CD4-positive, alpha-beta T cell treated with Interleukin-21 for 1 hour (primary cell): ENCODE results near the gene RPL41.
"Not testable (repeated sequence)": the region's sequence is repeated elsewhere in the genome, so short reads cannot be mapped to it uniquely, and the experiment has no call there.

Experiments used
- DNase-seq: peaks from one replicate; pipeline ENCODE4 v3.0.0-alpha.2; 2020

Gene RPL41

DNA sequence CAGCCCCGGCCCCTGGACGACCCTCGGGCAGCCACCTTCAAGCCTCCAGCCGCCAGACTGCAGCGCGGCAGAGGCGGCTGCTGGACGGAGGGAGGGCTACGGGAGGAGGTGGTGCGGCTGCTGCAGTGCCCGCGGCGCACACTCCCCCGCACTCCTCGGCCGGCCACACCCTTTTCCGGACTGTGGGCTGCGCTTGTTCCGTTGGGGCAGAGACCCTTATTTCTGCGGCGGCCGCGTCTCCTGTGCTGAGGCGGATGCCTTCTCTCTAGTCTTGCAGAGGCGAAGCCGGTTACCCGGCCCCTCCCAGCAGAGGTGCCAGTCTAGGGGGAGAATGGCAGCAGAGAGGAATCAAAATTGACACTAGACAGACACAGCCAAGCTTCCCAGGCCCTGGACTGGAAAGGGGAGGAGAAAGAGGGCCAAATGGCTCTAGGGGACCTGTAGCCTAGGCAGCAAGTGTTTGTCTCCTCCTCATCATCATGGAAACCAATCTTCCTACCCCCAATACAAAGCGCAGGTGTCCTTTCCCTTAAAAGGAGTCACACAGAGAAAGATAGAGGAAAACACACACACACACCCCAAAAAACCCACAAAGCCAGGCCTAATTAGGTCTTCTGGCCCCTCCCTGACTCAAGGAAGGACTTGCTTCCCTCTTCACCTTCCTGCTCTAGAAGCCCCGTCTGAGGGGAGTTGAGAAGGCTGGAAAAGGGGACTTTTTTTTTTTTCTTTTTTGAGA lies 12.9 kb downstream of the RPL41 start:
- peak; percentile 85 for DNase-seq

DNA sequence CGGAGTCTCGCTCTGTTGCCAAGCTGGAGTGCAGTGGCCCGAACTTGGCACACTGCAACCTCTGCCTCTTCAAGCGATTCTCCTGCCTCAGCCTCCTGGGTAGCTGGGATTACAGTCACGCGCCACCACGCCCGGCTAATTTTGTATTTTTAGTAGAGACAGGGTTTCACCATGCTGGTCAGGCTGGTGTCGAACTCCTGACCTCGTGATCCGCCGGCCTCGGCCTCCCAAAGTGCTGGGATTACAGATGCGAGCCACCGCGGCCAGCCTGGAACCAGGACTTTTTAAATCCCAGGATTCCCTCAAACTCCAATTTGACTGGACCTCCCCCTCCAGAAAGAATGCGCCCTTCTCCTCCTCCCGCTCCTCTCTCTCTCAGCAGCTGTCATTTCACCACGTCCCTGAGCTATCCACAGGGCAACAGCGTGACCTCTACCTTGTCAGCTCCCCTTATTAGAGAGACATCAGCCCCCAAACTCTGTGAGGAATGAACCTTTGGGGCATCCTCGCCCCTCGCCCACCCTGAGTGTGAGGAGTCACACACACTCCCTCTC lies 13.6 kb downstream of the RPL41 start:
- no peak for DNase-seq

DNA sequence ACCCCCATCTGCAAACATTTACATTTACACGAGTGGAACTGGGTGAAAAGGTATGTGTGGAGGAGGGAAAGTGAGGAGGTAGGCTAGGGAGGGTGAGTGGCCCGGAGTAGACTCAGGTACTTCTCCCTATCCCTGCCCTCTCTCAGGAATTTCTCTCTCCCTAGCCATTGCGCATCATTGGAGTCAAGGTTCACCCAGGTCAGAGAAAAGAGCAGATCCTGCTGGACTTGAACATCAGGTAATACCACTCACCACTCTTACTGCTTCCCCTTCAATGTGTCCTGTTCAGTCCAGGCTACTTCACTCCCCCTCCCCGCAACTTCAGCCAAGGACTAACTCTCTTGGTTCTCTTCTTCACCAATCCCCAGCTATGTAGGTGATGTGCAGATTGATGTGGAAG lies 14.4 kb downstream of the RPL41 start:
- no peak for DNase-seq

DNA sequence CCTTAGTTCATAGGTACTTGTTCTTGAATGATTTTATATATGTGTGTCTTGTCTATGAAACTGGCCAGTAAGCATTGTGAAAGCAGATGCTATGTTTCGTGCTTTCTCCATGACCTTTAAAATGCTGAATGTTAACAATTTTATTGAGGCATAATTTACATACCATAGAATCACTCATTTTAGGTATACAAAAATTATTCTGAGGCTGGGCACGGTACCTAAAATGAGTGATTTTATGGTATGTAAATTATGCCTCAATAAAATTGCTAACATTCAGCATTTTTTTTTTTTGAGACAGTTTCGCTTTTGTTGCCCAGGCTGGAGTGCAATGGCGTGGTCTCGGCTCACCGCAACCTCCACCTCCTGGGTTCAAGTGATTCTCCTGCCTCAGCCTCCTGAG lies 18.5 kb downstream of the RPL41 start:
- no peak for DNase-seq

DNA sequence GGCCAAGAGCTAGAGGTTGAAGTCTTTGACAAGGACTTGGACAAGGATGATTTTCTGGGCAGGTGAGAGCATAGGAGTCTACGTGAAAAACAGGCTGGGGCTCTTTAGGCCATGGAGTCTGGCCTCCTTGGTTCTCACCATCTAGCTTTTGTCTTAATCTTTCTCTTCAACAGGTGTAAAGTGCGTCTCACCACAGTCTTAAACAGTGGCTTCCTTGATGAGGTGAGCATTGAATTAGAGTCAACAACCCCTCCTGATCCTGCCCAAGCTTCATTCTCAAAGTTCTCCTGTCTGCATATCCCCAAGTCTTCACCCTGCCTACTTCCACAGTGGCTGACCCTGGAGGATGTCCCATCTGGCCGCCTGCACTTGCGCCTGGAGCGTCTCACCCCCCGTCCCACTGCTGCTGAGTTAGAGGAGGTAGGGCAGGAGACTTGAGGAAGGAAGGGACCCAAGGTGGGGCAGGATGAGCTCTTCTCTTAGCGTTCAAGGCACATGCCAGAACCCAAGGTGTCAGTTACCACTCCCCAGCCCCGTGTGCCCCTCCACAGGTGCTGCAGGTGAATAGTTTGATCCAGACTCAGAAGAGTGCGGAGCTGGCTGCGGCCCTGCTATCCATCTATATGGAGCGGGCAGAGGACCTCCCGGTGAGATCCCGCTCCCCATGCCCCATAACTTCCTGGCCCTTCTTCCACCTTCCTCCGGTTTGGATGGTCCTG lies 21.6 kb downstream of the RPL41 start:
- DNase-seq: no peak

DNA sequence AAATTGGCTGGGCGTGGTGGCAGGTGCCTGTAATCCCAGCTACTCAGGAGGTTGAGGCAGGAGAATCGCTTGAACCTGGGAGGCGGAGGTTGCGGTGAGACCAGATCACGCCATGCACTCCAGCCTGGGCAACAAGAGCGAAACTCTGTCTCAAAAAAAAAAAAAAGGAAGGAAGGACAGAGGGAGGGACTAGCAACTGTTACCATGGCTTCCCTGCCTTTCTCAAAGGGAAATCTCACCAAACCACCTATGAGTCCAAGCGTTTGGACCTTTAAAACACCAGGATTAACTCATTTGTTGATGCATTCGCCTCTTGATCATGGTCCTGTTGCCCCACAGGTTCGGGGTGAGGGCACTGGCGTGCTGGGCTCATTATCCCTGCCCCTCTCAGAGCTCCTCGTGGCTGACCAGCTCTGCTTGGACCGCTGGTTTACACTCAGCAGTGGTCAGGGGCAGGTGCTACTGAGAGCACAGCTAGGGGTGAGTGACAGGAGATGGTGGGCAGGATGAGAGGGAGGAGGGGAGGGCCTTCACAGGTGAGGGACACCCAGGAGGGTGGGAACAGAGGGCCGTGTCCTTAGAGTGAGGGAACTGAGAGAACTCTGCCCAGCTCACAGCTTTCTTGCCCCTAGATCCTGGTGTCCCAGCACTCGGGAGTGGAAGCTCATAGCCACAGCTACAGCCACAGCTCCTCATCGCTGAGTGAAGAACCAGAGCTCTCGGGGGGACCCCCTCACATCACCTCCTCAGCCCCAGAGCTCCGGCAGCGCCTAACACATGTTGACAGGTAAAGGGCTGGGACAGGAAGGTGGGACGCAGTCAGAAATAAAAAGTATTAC lies 25.7 kb downstream of the RPL41 start:
- DNase-seq: no peak

DNA sequence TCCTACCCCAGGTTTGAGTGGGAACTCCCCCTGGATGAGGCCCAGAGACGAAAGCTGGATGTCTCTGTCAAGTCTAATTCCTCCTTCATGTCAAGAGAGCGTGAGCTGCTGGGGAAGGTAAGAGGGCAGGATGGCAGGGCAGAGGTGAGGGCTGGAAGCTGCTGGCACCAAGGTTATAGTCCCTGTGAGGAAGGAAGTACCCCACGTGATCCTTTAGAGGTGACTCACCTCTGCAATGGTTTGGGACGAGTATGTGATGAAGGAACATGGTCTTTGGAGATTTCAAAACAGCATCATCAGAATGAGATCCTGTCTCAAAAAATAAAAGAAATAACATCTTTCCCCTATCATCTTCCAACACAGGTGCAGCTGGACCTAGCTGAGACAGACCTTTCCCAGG lies 26.8 kb downstream of the RPL41 start:
- DNase-seq: no peak

DNA sequence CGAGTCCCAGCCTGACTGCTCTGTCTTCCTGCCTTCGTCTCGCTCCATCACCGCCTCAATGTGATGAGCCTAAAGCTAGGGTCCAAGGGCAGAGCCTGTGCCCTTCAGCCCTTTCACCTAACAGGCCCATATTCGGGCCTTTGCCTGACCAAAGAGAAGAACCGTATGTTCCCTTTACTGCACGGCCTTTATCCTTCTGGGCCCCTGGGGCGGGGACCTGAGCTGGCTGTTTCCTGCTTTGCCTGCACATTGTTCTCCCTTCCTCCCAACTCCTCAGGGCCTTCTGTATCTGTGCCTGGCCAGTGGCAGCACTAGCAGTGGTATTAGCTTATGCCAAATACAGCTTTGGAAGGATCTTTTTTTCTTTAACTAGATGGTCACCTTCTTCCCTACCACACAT lies 27.4 kb downstream of the RPL41 start:
- DNase-seq: no peak

DNA sequence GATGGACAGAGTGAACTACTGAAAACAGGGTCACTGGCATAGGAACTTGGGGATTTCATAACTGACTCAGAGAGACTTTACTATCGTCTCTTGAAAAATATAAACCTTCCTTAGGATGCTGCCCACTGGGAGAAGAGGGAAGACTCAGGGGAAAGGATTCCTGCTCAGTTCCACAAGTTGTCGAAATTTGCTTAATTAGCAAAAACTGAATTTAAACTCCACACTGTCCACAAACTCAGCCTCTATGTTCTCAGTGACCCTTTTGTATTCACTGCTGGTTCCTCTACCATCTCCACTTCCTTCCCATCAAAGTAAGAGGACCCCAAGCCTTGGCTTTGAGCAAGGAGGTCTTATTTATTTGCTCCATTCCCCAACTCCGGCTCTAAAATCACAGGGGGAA lies 28.8 kb downstream of the RPL41 start:
- no peak for DNase-seq

DNA sequence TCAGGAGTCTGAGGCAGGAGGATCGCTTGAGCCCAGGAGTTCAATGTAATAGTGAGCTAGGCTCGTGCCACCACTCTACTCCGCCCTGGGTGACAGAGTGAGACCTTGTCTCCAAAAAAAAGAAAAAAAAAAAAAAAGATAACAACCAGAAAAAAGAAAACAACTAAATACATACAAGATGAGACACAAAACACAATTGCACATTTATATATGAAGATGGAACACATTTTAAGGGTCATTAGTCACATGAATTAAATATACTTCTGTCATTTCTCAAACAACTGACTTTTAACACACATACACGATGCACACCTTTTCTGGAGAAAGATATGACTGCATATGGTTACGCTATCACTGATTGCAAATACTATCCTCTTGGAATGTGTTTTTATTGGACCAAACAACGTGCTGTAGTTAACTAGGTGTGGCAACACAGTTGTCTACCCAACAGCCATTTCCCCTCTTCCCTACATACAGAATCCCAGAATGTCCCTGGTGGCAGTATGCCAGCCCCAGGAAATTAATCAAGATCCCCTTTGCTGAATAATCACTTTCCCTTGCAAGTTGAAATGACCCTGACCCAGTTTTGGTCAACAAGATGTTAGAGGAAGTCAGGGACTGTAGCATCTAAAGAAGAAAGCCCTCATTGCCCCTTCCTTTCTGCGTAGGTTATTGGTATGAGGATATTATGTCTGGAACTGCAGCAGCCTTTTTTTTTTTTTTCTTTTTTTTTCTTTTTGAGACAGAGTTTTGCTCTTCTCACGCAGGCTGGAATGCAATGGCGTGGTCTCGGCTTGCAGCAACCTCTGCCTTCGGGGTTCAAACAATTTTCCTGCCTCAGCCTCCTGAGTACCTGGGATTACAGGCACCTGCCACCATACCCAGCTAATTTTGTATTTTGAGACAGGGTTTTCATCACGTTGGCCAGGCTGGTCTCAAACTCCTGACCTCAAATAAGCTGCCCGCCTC lies 30.3 kb downstream of the RPL41 start:
- no peak for DNase-seq

DNA sequence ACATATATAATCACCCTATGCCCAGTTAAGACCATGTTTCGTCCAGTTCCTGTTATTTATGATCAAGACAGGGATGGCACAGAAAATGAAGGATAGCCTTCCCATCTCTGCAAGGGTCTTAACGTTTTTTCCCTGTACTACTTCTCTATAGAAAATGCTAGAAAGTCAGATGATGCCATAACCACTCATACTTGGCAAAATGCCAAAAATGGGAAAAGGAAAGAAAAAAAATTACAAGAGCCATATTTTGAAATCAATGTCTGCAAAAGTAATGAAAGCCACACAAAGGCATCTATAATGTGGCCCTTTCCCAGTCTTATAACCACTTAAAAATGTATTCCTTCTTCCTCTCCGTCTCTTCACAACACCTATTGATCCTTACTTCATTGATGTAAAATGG lies 34.1 kb downstream of the RPL41 start:
- DNase-seq: peak; percentile 31

DNA sequence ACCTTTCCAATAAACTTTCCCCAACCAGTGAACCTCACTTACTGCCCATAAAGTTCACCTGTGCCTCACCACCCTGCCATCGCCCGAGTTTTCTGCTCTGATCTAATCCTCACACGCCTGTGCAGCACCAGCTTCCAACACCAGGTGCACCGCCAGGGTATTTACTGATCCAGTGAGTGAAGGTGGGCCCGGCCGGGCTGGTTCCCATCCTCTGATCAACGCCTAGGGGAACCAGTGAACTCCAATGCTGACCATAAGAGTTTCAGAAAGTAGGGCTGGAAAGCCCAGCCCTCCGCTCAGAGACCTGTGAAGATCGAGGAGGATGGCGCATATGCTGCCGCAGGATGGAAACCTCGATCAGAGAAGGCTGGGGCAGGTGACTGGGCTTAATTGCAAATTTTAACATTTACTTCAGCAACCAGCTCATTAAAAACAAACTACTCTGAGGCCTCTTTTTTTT lies 35.3 kb downstream of the RPL41 start:
- peak; percentile 71 for DNase-seq

DNA sequence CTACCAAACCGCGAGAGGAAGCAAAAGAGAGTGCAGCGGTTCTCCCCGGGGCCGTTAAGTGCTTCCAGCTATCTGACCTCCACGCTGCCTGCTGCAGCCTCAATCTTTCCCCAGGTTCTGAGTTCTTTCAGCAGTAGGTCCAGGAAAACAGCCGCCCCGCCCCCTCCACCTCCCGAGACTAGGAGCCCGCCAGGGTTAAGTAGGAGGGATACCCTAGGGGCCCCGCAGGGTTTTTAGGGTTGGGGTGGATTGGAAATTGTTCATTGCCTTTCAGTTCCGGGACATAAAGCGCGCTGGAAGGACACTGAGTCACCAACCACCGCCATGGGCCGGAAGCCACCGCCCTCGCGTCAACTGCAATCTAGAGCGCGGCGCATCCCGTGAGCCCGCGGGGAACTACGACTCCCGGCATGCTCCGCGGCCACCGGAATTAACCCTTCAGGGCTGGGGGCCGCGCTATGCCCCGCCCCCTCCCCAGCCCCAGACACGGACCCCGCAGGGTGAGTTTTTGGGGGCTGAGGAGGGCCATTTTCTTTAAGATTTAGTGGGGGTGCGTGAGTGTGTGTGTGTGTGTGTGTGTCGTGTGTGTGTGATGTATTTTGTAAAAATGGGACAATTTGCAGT lies 35.8 kb downstream of the RPL41 start, which contains the start of gene MYL6B:
TSS of gene MYL6B (plus strand) at position 456 of the 624 bp plus-strand sequence. CDS start 1,332 bp downstream, outside the sequence.
- peak; percentile 90 for DNase-seq

DNA sequence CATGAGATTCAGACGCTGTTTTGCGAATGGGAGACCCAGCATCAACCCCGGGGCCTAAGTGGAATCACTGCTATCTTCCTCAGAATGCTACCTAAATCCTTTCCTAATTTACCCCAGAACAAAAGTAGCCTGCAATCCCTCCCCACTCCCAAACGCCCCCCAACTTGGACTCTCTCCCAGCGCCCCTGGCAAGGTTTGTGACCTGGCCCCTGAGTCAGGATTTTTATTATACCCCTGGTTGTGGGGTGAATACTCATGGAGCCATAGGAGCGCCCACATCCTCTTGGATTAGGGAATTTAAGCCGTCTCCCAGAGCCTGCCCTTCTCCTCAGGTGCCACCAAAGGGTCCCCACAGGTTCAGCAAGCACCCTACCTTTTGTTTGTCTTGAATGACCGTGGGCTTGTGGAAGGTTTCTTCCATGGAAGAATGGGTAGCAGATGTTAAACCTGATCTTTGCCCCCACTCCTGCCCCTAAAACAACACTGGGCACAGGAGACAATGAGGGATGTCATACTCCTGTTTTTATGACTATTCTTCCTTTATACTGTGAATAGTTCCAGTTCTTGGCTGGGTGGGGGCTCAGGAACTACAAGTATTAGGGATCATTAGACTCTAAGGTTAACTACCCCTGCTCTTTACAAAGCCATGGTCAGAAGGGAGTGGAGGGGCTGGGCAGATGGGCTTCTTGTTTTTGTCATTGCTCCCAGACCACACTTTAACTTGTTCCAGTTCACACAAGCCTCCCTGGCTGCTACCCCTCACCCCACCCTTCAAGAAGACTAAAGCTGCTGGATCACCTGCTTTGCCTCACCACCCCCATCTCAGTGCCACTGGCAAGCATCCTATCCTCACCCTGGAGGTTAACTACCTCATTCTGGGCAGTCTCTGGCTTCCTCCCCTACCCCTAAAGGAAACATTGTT lies 36.6 kb downstream of the RPL41 start:
- DNase-seq: no peak

DNA sequence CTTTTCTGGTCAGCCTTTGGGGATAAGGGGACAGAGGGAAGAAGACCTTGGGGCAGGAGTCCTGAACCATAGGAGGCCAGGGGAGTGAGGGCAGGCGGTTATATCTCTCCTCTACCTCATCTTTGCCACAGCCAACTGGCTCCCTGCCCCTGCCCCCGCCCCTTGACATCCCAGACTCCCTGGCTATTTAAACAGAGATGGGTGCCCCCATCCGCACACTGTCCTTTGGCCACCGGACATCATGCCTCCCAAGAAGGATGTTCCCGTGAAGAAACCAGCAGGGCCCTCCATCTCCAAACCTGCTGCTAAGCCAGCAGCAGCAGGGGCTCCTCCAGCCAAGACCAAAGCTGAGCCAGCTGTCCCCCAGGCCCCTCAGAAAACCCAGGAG lies 37.2 kb downstream of the RPL41 start:
- DNase-seq: no peak

DNA sequence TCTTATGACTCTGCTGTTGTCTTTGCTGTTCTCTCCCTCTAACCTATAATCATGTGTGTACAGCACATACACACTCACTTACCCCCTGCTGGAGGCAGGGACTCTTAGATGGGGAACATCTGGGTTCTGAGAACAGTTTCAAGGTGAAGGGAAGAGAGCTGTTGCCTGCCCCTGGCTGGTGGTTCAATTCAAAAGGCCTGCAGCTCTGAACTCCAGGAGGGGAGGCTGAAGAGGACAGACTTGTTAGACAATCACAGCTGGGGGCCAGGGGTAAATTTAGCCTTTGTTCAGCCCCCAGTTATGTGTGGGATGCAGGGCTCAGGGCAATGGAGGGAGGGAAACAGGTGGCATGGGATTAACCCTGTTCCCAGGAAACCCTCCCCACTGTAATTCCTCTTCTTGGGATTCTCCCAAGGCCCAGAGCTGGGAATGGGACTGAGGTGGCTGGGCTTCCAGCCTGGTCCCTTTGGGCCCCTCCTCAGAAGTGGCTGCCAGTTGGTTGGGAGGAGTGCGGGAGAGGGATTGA lies 37.9 kb downstream of the RPL41 start:
- no peak for DNase-seq

DNA sequence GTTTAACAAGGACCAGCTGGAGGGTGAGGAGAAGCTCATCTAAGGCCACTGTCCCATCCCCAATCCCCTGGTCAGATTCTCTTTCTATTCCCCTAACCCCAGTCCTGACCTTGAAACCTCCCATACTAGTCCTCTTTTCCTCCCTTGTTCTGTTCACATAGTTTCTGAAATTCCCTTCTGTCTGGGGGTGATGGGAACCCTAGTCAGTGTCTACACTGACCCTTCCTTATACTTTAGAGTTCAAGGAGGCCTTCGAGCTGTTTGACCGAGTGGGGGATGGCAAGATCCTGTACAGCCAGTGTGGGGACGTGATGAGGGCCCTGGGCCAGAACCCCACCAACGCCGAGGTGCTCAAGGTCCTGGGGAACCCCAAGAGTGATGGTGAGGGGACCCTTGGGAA lies 38.4 kb downstream of the RPL41 start:
- DNase-seq: no peak

DNA sequence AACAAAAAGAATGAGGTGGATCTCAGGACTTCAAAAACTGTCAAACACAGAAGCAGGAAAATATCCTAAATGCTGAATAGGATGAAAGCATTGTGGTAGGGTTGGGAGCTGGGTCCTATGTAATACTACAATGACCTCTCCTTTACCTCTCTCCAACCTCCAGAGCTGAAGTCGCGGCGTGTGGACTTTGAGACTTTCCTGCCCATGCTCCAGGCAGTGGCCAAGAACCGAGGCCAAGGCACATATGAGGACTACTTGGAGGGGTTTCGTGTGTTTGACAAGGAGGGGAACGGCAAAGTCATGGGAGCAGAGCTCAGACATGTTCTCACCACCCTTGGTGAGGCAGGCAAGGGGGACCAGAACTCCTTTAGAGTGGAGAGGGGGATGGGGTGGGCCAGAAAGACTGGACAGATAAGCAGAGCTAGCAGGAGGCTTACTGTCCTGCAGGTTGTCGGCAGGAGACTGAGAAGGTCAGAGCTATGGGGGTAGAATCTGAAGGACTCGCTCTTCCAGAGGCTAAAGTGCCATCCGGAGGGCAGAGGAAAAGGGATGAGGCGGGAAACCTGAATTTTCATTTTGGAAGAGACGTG lies 38.9 kb downstream of the RPL41 start:
- no peak for DNase-seq

DNA sequence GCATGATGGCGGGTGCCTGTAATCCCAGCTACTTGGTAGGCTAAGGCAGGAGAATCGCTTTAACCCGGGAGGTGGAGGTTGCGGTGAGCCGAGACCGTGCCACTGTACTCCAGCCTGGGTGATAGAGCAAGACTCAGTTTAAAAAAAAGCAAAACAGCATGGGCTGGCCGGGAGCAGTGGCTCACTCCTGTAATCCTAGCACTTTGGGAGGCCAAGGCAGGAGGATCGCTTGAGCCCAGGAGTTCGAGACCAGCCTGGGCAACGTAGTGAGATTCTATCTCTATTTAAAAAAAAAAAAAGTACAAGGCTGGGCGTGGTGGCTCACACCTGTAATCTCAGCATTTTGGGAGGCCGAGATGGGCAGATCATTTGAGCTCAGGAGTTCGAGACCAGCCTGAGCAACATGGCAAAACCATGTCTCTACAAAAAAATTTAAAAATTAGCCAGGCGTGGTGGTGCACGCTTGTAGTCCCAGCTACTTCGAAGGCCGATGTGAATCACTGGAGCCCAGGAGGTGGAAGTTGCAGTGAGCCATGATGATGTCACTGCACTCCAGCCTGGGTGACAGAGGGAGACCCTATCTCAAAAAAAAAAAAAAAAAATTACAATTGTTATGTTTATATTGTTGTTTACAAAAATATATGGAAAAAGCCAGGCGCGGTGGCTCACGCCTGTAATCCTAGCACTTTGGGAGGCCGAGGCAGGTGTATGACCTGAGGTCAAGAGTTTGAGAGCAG lies 40.2 kb downstream of the RPL41 start:
- not testable (repeated sequence) for DNase-seq
